HG02981 (cell line): ENCODE results near the gene TNFRSF25.

Experiments used
- ATAC-seq: cut with Tn5 transposase; IDR thresholded peaks from one replicate; pipeline ENCODE4 v1.9.1; 2021; ENCODE audit warnings: mild to moderate bottlenecking, moderate library complexity; ENCODE audit not compliant: unreplicated experiment

Gene TNFRSF25

GRCh38 chr1:6466023-6466422 lies at the start of gene TNFRSF25:
Gene TNFRSF25, minus strand, starts transcription at chr1:6466173. Its CDS starts 66 bp downstream, at chr1:6466107.
- no peak for ATAC-seq

GRCh38 chr1:6515771-6516170 lies 49.8 kb upstream of the TNFRSF25 start:
- no peak for ATAC-seq

GRCh38 chr1:6513320-6513801 lies 47.4 kb upstream of the TNFRSF25 start:
- no peak for ATAC-seq

GRCh38 chr1:6512908-6513280 lies 46.9 kb upstream of the TNFRSF25 start:
- no peak for ATAC-seq

- no peak for ATAC-seq
These were observed 46.4 kb upstream of the TNFRSF25 start for GRCh38 chr1:6512245-6512907.

GRCh38 chr1:6511561-6512244 lies 45.7 kb upstream of the TNFRSF25 start:
- ATAC-seq = no peak

- no peak for ATAC-seq
These were observed 45.1 kb upstream of the TNFRSF25 start for GRCh38 chr1:6511056-6511455.

GRCh38 chr1:6510493-6510892 lies 44.5 kb upstream of the TNFRSF25 start:
- no peak for ATAC-seq

GRCh38 chr1:6509919-6510291 lies 43.9 kb upstream of the TNFRSF25 start:
- ATAC-seq = no peak

GRCh38 chr1:6509220-6509918 lies 43.4 kb upstream of the TNFRSF25 start:
- no peak for ATAC-seq

- no peak for ATAC-seq
These were observed 42.8 kb upstream of the TNFRSF25 start for GRCh38 chr1:6508816-6509189.

GRCh38 chr1:6508154-6508815 lies 42.3 kb upstream of the TNFRSF25 start:
- ATAC-seq = no peak

- no peak for ATAC-seq
These were observed 41.5 kb upstream of the TNFRSF25 start for GRCh38 chr1:6507461-6507911.

- no peak for ATAC-seq
These were observed 41.1 kb upstream of the TNFRSF25 start for GRCh38 chr1:6507037-6507428.

GRCh38 chr1:6506210-6507036 lies 40.5 kb upstream of the TNFRSF25 start:
- no peak for ATAC-seq

- ATAC-seq = no peak
These were observed 39.6 kb upstream of the TNFRSF25 start for GRCh38 chr1:6505367-6506209.

GRCh38 chr1:6504887-6505286 lies 38.9 kb upstream of the TNFRSF25 start:
- no peak for ATAC-seq

- no peak for ATAC-seq
These were observed 38.1 kb upstream of the TNFRSF25 start for GRCh38 chr1:6503884-6504602.
